Trophoblast cell (in vitro differentiated cells and primary cell): ENCODE data around the gene SCN2B.

Experiments
- DNase-seq, 2 donors: peaks; one replicate each; pipeline ENCODE4 v3.0.0-alpha.2; 2016
- H2AFZ ChIP-seq: 2 replicates; pipeline ENCODE4 v1.6.1; 2013; ENCODE audit warnings: low read length, moderate library complexity, mild to moderate bottlenecking; ENCODE audit not compliant: insufficient read depth, poor library complexity
- H2AK5ac ChIP-seq: 2 replicates; pipeline ENCODE4 v1.6.1; 2013; ENCODE audit warnings: mild to moderate bottlenecking, low read length
- H2BK120ac ChIP-seq: 2 replicates; pipeline ENCODE4 v1.6.1; 2013; ENCODE audit warnings: low read length, mild to moderate bottlenecking, moderate library complexity; ENCODE audit not compliant: insufficient read depth, poor library complexity
- H2BK12ac ChIP-seq: 2 replicates; pipeline ENCODE4 v1.6.1; 2013; ENCODE audit warnings: mild to moderate bottlenecking, low read length, moderate library complexity
- H2BK5ac ChIP-seq: 2 replicates; pipeline ENCODE4 v1.6.1; 2013; ENCODE audit warnings: low read length, low read depth, moderate library complexity, mild to moderate bottlenecking; ENCODE audit not compliant: poor library complexity
- H3K14ac ChIP-seq: 2 replicates; pipeline ENCODE4 v1.6.1; 2013; ENCODE audit warnings: mild to moderate bottlenecking, low read length
- H3K18ac ChIP-seq: 2 replicates; pipeline ENCODE4 v1.6.1; 2013; ENCODE audit warnings: mild to moderate bottlenecking, low read length
- H3K23ac ChIP-seq: 2 replicates; pipeline ENCODE4 v1.6.1; 2013; ENCODE audit warnings: low read length
- H3K27ac ChIP-seq: 2 replicates; pipeline ENCODE4 v1.5.1; 2013; ENCODE audit warnings: low read depth, mild to moderate bottlenecking, inconsistent platforms, low read length, moderate library complexity
- H3K27me3 ChIP-seq: 2 replicates; pipeline ENCODE4 v1.6.1; 2013; ENCODE audit warnings: inconsistent platforms, mild to moderate bottlenecking, low read length, moderate library complexity; ENCODE audit not compliant: insufficient read depth
- H3K36me3 ChIP-seq, 2 experiments: 1 replicate in 1 of 2; 2 replicates in 1 of 2; pipeline ENCODE4 v1.6.1; 2013; ENCODE audit warnings: low read length in 2 of 2, mild to moderate bottlenecking in 2 of 2, moderate library complexity in 1 of 2; ENCODE audit not compliant: insufficient read depth in 2 of 2, control insufficient read depth in 1 of 2
- H3K4ac ChIP-seq: 2 replicates; pipeline ENCODE4 v1.6.1; 2013; ENCODE audit warnings: low read depth, mild to moderate bottlenecking, low read length, moderate library complexity
- H3K4me1 ChIP-seq, 2 experiments: 1 replicate in 1 of 2; 2 replicates in 1 of 2; pipeline ENCODE4 v1.6.1; 2013; ENCODE audit warnings: low read length in 2 of 2, mild to moderate bottlenecking in 2 of 2, moderate library complexity in 1 of 2; ENCODE audit not compliant: insufficient read depth in 2 of 2, control insufficient read depth in 1 of 2
- H3K4me2 ChIP-seq: 2 replicates; pipeline ENCODE4 v1.6.1; 2013; ENCODE audit warnings: inconsistent platforms, mild to moderate bottlenecking, low read length, moderate library complexity
- H3K4me3 ChIP-seq: 2 replicates; pipeline ENCODE4 v1.5.1; 2013; ENCODE audit warnings: mild to moderate bottlenecking, low read depth, low read length, inconsistent platforms
- H3K79me1 ChIP-seq: one replicate; pipeline ENCODE4 v1.6.1; 2013; ENCODE audit warnings: low read length
- H3K79me2 ChIP-seq: 2 replicates; pipeline ENCODE4 v1.6.1; 2013; ENCODE audit warnings: low read length, mild to moderate bottlenecking; ENCODE audit not compliant: control insufficient read depth, insufficient read depth, poor library complexity
- H3K9ac ChIP-seq: 2 replicates; pipeline ENCODE4 v1.6.1; 2013; ENCODE audit warnings: mild to moderate bottlenecking, low read length
- H3K9me3 ChIP-seq: 2 replicates; pipeline ENCODE4 v1.6.1; 2013; ENCODE audit warnings: low read depth, mild to moderate bottlenecking, control low read depth, inconsistent platforms, low read length; ENCODE audit not compliant: insufficient read depth
- H4K12ac ChIP-seq: 2 replicates; pipeline ENCODE4 v1.6.1; 2013; ENCODE audit warnings: low read depth, mild to moderate bottlenecking, low read length, moderate library complexity
- H4K8ac ChIP-seq: 2 replicates; pipeline ENCODE4 v1.6.1; 2013; ENCODE audit warnings: low read depth, mild to moderate bottlenecking, low read length, moderate library complexity
- H4K91ac ChIP-seq: one replicate; pipeline ENCODE4 v1.6.1; 2013; ENCODE audit warnings: low read depth, mild to moderate bottlenecking, low read length, moderate library complexity
- WGBS: extraction: QIAGEN DNeasy Blood & Tissue Kit; methylation state at CpG from one replicate; pipeline ENCODE4 v1.1.7; 2013; ENCODE audit warnings: missing lambda C conversion rate; ENCODE audit not compliant: insufficient read length, insufficient coverage; ENCODE audit errors: extremely low coverage; 5-methylcytosine and 5-hydroxymethylcytosine counted together

Gene SCN2B

DNA sequence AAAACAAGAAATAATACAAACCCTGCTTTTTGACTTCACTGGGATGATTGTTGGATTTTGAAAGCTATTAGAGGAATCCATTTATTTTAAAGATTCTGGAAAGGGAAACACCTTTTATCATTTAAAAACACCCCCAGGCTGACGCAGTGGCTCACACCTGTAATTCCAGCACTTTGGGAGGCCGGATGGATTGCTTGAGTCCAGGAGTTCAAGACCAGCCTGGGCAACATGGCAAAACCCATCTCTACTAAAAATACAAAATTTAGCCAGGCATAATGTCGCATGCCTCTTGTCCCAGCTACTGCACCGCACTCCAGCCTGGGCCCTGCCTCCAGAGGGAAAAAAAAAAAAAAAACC is 317 bp upstream of the SCN2B start:
- H2AFZ ChIP-seq, result no peak overlapping the region
- H3K18ac ChIP-seq, result no peak overlapping the region
- no peak overlapping the region for H3K14ac ChIP-seq
- H2BK5ac ChIP-seq, result no peak overlapping the region
- DNase-seq, result no peak
- no peak overlapping the region for H3K23ac ChIP-seq
- no peaks in the 10 kb centered on the region for H3K79me2 ChIP-seq
- no peak overlapping the region for H2BK12ac ChIP-seq
- no peaks in the 10 kb centered on the region for H3K36me3 ChIP-seq
- no peak overlapping the region for H3K4ac ChIP-seq
- H3K79me1 ChIP-seq, result no peaks in the 10 kb centered on the region
- no peak overlapping the region for H3K27ac ChIP-seq
- no CpG with 5 or more reads among the region's 4 CpGs for WGBS
- H2BK120ac ChIP-seq, result no peak overlapping the region
- no peak overlapping the region for H3K4me3 ChIP-seq
- H3K27me3 ChIP-seq, result peaks cover 2% of the 10 kb centered on the region
- peaks cover 2% of the 10 kb centered on the region for H3K9me3 ChIP-seq
- H3K4me1 ChIP-seq, result peaks cover 5 to 6% of the 10 kb centered on the region in 2 experiments
- no peak overlapping the region for H4K8ac ChIP-seq
- no peak overlapping the region for H2AK5ac ChIP-seq
- no peak overlapping the region for H3K9ac ChIP-seq
- no peak overlapping the region for H4K91ac ChIP-seq
- no peak overlapping the region for H4K12ac ChIP-seq
- H3K4me2 ChIP-seq, result no peak overlapping the region

DNA sequence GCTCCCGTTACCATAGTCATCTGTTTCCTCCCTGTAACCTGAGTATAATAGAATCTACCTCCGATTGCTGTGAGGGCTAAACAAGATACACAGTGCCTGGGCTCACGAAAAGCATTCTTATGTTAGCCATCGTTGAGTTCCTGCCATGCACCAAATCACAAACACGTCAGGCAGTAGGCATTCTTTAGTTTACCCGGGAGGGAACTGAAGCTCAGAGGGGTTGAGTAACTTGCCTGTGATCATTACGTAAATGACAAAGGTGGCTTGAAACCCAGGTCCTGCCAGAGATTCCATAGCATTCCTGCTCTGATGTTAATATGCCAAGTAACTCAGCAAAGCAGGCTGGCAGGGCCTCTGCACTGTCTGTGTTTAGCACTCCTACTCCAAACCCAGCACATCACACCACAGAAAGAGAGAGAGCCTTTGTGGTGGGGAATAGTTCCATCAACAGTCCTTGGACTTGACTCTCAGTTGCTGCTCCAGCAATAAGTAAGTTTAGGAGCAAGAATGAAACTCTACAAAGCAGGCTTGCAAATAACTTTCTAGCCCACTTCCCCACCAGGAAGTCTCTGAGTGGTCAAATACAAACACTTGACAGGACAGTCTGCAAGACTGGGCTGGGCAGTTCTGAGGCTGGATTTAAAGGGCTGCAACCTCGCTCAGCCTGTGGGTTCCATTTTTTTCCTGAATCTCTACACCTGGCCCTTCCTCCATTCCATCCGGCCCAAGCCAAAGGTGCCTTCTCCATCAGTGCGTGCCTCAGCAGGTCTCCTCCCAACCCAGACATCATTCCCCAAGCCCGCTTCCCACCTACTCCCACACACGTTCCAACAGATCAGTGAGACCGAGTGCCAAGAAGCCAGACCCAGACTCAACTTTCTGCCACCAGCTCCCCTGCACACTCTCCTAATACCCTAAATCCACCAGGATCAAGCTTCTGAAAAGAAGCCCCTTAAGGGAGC is 1.1 kb downstream of the SCN2B start:
- Histone ChIP-seq H3K4me2 (no peak overlapping the region), H4K91ac (no peak overlapping the region), H3K14ac (no peak overlapping the region), H3K4me3 (no peak overlapping the region), H3K79me1 (no peaks in the 10 kb centered on the region), H3K23ac (no peak overlapping the region), H3K4ac (no peak overlapping the region), H2BK5ac (no peak overlapping the region), H2AFZ (no peak overlapping the region), H3K18ac (no peak overlapping the region), H3K27me3 (peaks cover 2% of the 10 kb centered on the region), H3K36me3 (no peaks in the 10 kb centered on the region), H3K9me3 (peaks cover 2% of the 10 kb centered on the region), H2BK120ac (no peak overlapping the region), H4K12ac (no peak overlapping the region), H2BK12ac (no peak overlapping the region), H3K27ac (no peak overlapping the region), H3K4me1 (peaks cover 5 to 6% of the 10 kb centered on the region in 2 experiments), H4K8ac (no peak overlapping the region), H2AK5ac (no peak overlapping the region), H3K79me2 (no peaks in the 10 kb centered on the region), H3K9ac (peak overlapping the region; percentile 31)
- WGBS, result no CpG with 5 or more reads among the region's 13 CpGs
- peak; percentile 75 to 94 for DNase-seq

DNA sequence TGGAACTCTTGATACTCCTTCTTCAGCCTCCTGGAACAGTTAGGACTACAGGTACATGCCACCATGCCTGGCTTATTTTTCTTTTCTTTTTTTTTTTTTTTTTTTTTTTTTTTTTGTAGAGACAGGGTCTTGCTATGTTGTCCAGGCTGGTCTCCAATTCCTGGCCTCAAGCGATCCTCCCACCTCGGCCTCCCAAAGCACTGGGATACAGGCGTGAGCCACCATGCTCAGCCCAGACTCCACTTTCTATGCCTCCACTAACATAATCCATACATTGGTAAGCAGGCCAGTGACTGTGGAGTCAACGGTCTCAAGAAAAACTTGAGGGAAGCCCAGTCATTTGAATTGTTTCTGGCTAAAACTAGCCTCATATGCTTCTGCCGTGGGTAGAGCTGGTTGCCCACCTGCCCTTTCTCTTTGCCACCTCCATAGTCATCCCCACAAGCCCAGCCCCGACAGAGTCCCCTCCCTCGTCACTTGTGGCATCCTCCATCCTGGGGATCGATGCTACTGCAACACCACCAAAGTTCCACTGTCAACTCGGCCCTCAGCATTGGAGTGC is 2.4 kb downstream of the SCN2B start:
- DNase-seq, result no peak
- H3K4me2 ChIP-seq, result no peak overlapping the region

DNA sequence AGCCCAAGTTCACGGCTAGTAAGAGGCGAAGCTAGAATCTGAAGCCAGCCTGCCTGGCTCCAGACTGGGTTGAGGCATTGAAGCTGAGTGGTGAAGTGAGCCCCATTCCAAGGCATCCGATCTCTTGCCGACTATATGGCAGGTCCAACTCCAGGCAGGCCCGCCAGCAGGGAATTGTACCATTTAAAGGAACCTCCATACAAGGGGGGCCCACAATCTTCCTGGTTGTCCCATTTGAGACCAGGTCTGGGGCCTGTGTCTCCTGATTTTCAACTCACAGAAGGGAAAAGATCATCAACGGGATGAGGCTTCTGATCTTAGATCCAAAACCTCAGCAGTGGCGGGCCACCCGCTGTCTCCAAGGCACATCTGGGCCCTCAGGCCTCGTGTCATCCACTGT is 4.1 kb downstream of the SCN2B start:
- no peak overlapping the region for H3K14ac ChIP-seq
- H2BK12ac ChIP-seq, result no peak overlapping the region
- H3K36me3 ChIP-seq, result no peaks in the 10 kb centered on the region
- H2AK5ac ChIP-seq, result no peak overlapping the region
- DNase-seq, result no peak
- H3K18ac ChIP-seq, result no peak overlapping the region
- H4K12ac ChIP-seq, result no peak overlapping the region
- H3K9ac ChIP-seq, result no peak overlapping the region
- H4K91ac ChIP-seq, result no peak overlapping the region
- H3K27ac ChIP-seq, result no peak overlapping the region
- H3K9me3 ChIP-seq, result peaks cover 5% of the 10 kb centered on the region
- H3K4me3 ChIP-seq, result no peak overlapping the region
- H2BK120ac ChIP-seq, result no peak overlapping the region
- H2AFZ ChIP-seq, result no peak overlapping the region
- H3K79me1 ChIP-seq, result no peaks in the 10 kb centered on the region
- no peak overlapping the region for H3K4me2 ChIP-seq
- no peak overlapping the region for H4K8ac ChIP-seq
- H3K23ac ChIP-seq, result no peak overlapping the region
- peaks cover 2% of the 10 kb centered on the region for H3K27me3 ChIP-seq
- no peaks in the 10 kb centered on the region for H3K79me2 ChIP-seq
- H3K4me1 ChIP-seq, result peaks cover 5 to 6% of the 10 kb centered on the region in 2 experiments
- no CpG with 5 or more reads among the region's 9 CpGs for WGBS
- H2BK5ac ChIP-seq, result no peak overlapping the region
- H3K4ac ChIP-seq, result no peak overlapping the region

More for the DNA sequence above, 2.4 kb downstream of the SCN2B start:
- H2BK5ac ChIP-seq, result no peak overlapping the region
- H3K79me2 ChIP-seq, result no peaks in the 10 kb centered on the region
- H3K27me3 ChIP-seq, result peaks cover 2% of the 10 kb centered on the region
- H3K14ac ChIP-seq, result no peak overlapping the region
- no peak overlapping the region for H3K4ac ChIP-seq
- no peak overlapping the region for H2AFZ ChIP-seq
- no peak overlapping the region for H3K18ac ChIP-seq
- H2BK120ac ChIP-seq, result no peak overlapping the region
- H3K9ac ChIP-seq, result no peak overlapping the region
- peak overlapping the region; percentile 84 for H3K23ac ChIP-seq
- H2BK12ac ChIP-seq, result no peak overlapping the region
- H2AK5ac ChIP-seq, result no peak overlapping the region
- peaks cover 2% of the 10 kb centered on the region for H3K9me3 ChIP-seq
- no CpG with 5 or more reads among the region's 9 CpGs for WGBS
- H3K27ac ChIP-seq, result no peak overlapping the region
- H3K79me1 ChIP-seq, result no peaks in the 10 kb centered on the region
- H4K8ac ChIP-seq, result no peak overlapping the region
- H4K12ac ChIP-seq, result no peak overlapping the region
- peaks cover 5 to 6% of the 10 kb centered on the region in 2 experiments for H3K4me1 ChIP-seq
- no peaks in the 10 kb centered on the region for H3K36me3 ChIP-seq
- H4K91ac ChIP-seq, result no peak overlapping the region
- no peak overlapping the region for H3K4me3 ChIP-seq
